Nephron progenitor cell (in vitro differentiated cells): ENCODE data around the gene TSPAN4.

Experiments
- DNase-seq: peaks from one replicate; pipeline ENCODE4 v3.0.0; 2021
- H3K27ac Mint-ChIP-seq: 2 replicates; pipeline ENCODE4 v1.8.0; 2021; ENCODE audit warnings: mild to moderate bottlenecking, moderate library complexity, mixed read lengths
- H3K27me3 Mint-ChIP-seq: 2 replicates; pipeline ENCODE4 v1.8.0; 2021; ENCODE audit warnings: mild to moderate bottlenecking, low read depth, mixed read lengths; ENCODE audit not compliant: poor library complexity
- H3K36me3 Mint-ChIP-seq: 2 replicates; pipeline ENCODE4 v1.8.0; 2021; ENCODE audit warnings: low read depth, mixed read lengths
- H3K4me1 Mint-ChIP-seq: 2 replicates; pipeline ENCODE4 v1.8.0; 2021; ENCODE audit warnings: mixed read lengths
- H3K4me3 Mint-ChIP-seq: 2 replicates; pipeline ENCODE4 v1.8.0; 2021; ENCODE audit warnings: mild to moderate bottlenecking, moderate library complexity, mixed read lengths
- H3K9me3 Mint-ChIP-seq: 2 replicates; pipeline ENCODE4 v1.8.0; 2021; ENCODE audit warnings: mild to moderate bottlenecking, moderate library complexity, mixed read lengths
- TF ChIP-seq, protein P1 (sequence below): fragments of 200-600 bp; sonication (generic); IDR thresholded peaks from 2 replicates; pipeline ENCODE4 v1.5.0; 2021; ENCODE audit warnings: antibody characterized with exemption

TSPAN4 gene

DNA sequence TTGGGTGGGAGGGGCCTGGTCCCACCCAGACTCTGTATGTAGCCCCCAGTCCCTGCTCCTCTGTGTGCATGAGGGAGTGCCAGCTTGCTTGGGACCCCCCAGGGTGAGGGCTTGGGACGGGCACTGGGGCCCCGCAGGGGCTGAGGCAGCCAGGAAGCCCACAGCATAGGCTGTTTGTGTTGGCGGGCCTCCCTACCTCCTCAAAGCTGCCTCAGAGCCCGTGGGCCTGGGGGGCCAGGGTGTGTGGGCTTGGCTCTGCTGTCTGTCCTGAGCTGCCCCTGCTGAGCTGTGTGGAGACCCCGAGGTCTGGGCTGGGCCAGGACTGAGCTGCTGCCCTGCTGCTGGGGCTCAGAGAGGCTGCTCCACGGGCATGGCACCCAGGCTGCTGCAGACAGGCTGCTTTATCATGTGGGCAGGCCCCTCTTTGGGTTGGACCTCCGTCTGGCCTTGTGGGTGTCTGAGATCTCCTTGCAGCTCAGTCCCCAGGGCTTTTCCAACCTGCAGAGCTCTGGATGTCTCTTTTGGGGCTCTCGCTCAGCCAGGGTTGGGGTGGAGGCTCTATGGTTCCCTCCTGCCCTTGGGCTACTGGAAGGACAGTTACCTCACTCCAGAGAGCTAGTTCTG lies 3.3 kb downstream of the TSPAN4 start:
- H3K4me3 Mint-ChIP-seq, result no peak overlapping the region
- H3K27ac Mint-ChIP-seq, result no peak overlapping the region
- H3K36me3 Mint-ChIP-seq, result peaks cover 1% of the 10 kb centered on the region
- DNase-seq, result no peak
- H3K4me1 Mint-ChIP-seq, result peaks cover 33% of the 10 kb centered on the region
- TF ChIP-seq, protein P1, sequence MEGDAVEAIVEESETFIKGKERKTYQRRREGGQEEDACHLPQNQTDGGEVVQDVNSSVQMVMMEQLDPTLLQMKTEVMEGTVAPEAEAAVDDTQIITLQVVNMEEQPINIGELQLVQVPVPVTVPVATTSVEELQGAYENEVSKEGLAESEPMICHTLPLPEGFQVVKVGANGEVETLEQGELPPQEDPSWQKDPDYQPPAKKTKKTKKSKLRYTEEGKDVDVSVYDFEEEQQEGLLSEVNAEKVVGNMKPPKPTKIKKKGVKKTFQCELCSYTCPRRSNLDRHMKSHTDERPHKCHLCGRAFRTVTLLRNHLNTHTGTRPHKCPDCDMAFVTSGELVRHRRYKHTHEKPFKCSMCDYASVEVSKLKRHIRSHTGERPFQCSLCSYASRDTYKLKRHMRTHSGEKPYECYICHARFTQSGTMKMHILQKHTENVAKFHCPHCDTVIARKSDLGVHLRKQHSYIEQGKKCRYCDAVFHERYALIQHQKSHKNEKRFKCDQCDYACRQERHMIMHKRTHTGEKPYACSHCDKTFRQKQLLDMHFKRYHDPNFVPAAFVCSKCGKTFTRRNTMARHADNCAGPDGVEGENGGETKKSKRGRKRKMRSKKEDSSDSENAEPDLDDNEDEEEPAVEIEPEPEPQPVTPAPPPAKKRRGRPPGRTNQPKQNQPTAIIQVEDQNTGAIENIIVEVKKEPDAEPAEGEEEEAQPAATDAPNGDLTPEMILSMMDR, result no peak
- H3K27me3 Mint-ChIP-seq, result peaks cover 21% of the 10 kb centered on the region
- no peaks in the 10 kb centered on the region for H3K9me3 Mint-ChIP-seq

DNA sequence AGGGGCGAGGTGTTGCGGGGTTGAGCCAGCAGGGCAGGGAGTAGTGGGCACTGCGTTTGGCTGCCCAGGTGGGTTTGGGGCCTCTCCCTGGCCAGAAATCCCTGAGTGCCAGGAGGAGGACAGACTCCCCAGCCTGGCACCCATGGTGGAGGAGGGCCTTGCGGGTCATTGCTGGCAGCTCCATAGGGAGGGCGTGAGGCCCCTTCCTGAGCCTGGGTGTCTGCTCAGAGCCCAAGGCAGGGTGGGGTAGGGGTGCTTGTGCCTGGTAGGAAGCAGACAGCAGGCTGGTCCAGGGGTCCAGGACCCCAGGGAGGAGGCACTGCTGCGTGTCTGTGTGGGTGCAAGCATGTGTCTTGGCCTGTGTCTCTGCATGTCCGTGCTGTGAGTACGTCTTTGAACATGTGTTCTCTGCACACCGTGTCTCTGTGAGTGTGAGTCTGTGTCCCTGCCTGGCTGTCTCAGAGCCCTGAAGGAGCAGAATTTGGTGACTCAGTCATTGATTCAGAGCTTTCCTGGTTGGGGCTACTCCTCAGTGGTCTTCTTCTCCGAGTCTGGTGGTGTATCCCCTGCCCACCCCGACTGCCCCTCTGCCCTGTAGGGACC lies 3.9 kb downstream of the TSPAN4 start:
- Mint-ChIP-seq H3K27me3 (peaks cover 22% of the 10 kb centered on the region), H3K27ac (no peak overlapping the region), H3K9me3 (no peaks in the 10 kb centered on the region), H3K4me3 (no peak overlapping the region), H3K36me3 (no peaks in the 10 kb centered on the region), H3K4me1 (peaks cover 27% of the 10 kb centered on the region)
- TF ChIP-seq, protein P1, result no peak
- DNase-seq, result no peak

DNA sequence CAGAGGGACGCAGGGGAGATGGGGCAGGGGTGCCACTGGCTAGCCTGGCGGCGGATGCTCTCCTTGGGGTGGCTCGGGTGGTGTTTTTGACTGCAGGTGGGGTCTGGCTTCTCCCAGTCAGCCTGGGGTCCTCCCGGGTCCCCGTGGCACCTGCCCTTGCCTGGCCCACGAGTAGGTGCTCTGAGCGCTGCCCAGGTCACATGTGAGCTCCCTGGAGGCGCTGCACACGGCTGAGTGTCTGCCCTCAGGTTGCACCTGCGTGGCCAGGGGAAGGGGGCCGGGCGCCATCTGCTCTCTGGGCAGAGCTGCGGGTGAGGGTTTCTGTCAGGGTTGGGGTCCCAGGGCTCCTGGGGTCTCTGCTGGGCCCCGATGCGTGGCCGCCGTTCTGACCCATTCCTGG lies 5.2 kb downstream of the TSPAN4 start:
- TF ChIP-seq, protein P1, result no peak
- no peak overlapping the region for H3K27ac Mint-ChIP-seq
- H3K36me3 Mint-ChIP-seq, result no peaks in the 10 kb centered on the region
- peaks cover 31% of the 10 kb centered on the region for H3K27me3 Mint-ChIP-seq
- no peaks in the 10 kb centered on the region for H3K9me3 Mint-ChIP-seq
- H3K4me1 Mint-ChIP-seq, result peaks cover 31% of the 10 kb centered on the region
- H3K4me3 Mint-ChIP-seq, result no peak overlapping the region
- no peak for DNase-seq

DNA sequence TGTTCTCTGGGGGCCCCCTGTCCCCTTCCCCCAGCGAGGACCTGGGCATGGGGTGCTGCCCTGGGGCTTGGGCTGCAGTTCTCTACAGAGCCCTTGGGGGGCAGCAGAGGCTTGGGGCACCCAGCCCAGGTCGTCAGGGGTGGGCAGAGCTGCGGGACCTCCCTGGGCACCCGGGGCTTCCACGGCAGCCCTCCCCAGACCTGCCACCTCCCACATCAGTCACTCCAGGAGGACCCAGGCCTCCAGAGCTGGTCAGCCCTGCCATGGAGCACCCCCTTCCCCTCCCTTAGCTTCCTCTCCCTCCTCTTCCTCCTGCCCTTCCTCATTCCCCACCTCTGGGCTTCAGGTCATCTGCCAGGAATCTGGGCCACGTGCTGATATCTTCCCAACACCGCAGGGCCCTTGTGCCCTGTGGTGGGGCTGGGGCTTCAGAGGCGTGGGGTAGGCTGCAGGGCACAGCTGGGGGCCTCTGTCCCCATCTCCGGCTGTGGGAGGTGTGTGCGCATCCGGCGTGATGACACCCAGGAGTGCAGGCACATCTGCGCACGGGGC lies 5.8 kb downstream of the TSPAN4 start:
- Mint-ChIP-seq H3K4me3 (peak overlapping the region; percentile 20), H3K9me3 (no peaks in the 10 kb centered on the region), H3K4me1 (peaks cover 29% of the 10 kb centered on the region), H3K27me3 (peaks cover 32% of the 10 kb centered on the region), H3K27ac (no peak overlapping the region), H3K36me3 (no peaks in the 10 kb centered on the region)
- TF ChIP-seq, protein P1, result peak; percentile 75
- DNase-seq, result peak; percentile 68

DNA sequence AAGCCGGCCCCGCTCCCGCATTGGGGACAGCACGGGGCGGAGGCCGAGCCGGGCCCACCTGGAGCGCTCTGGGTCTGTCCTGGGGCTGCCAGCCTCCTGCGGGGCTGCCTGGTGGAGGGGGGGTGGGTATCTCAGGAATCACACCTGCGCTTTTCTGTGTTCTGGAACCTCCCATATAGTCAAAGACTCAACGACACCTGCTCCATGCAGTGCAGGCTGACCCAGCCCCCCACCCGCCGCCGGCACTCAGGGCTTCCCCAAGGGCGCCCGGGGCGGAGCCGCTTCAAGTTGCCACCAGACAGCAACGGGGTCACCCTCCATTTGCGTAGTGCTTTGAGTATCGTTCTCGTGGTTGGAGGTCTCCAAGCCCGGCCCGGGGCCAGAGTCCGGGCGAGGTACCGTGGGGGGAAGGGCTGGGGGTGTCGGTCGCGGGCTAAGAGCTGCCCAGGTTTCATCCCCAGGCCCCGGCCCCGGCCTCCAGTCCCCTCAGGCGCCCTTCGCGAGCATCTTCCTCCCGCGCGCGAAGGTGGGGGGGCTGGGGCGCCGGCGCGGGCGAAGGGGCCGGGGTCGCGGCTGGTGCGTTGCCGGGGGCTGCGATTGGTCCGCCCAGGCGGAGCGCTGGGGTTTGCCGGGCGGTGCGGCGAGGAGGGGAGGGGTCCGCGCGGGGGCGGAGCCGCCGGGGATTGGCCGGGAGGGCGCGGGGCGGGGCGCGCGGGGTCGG lies 6.6 kb downstream of the TSPAN4 start:
- Mint-ChIP-seq H3K36me3 (no peaks in the 10 kb centered on the region), H3K4me3 (peak overlapping the region; percentile 62), H3K27ac (no peak overlapping the region), H3K4me1 (peaks cover 21% of the 10 kb centered on the region), H3K9me3 (no peaks in the 10 kb centered on the region), H3K27me3 (peaks cover 32% of the 10 kb centered on the region)
- TF ChIP-seq, protein P1, result no peak
- DNase-seq, result peak; percentile 90
